ENCODE results near the gene TMEM92. TPM values are rescaled to one million over a fixed set of nuclear protein-coding genes. Genes with fewer than 3 reads are reported as not detected.

Gene TMEM92
- total and polyA plus RNA-seq, 2 experiments from 2014 or later = 17.3 to 30.0 TPM

DNA sequence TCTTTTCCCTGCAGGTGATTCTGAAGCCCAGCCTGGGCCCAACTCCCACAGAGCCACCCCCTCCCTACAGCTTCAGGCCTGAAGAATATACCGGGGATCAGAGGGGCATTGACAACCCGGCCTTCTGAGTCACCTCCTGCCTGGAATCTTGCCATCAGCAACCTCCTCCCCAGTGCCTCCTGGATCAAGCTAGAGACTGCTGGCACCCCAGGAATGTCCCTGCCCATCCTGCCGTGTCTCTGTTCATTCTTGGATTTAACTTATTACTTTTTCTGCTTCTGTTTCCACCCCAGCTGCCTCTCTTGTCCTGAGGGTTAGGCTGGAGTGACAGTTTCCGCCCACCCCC is 4.9 kb downstream of the TMEM92 start:
- no peak for DNase-seq (ENCODE audit: low read depth in 1 of 2, low spot score in 1 of 2)
- Histone ChIP-seq H3K4me3 (no peak overlapping the region), H3K27ac (no peak overlapping the region), H3K36me3 (no peaks in the 10 kb centered on the region), H3K4me1 (ENCODE audit: low read depth) (peaks cover 6% of the 10 kb centered on the region), H3K27me3 (no peaks in the 10 kb centered on the region), H3K9me3 (ENCODE audit: low read depth) (no peaks in the 10 kb centered on the region)
- no peak for TF ChIP-seq CTCF (IDR thresholded peaks at IDR 0.05; ENCODE audit: low read depth, low read length)

GRCh38 chr17:50279639-50280038 is 5.4 kb downstream of the TMEM92 start:
- no peak overlapping the region for H3K27ac ChIP-seq
- DNase-seq (ENCODE audit: low read depth in 1 of 2, low spot score in 1 of 2) = no peak
- no peaks in the 10 kb centered on the region for H3K27me3 ChIP-seq
- H3K4me3 ChIP-seq = no peak overlapping the region
- no peaks in the 10 kb centered on the region for H3K9me3 ChIP-seq (ENCODE audit: low read depth)
- peaks cover 3% of the 10 kb centered on the region for H3K4me1 ChIP-seq (ENCODE audit: low read depth)
- no peak for TF ChIP-seq CTCF (IDR thresholded peaks at IDR 0.05; ENCODE audit: low read depth, low read length)
- H3K36me3 ChIP-seq = no peaks in the 10 kb centered on the region

DNA sequence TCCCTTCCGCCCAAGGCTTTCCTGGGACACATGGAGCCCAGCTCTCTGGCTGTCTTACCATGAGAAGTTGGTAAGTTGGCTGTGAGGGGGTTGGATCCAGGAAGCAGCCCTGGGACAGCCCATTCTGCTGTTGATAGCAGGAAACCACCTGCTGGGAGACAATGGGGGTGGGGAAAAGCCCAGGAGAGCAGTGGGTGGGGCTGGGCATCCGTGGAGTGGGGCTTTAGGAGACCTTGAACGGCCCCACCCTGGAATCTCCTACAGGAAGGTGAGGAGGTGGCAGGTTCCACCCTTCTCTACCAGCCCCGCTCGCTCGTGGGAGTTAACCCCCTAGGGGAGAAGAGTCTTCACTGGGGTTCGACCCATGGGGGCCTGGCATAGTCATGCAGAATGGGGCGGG is 5.8 kb downstream of the TMEM92 start:
- Histone ChIP-seq H3K27ac (no peak overlapping the region), H3K9me3 (ENCODE audit: low read depth) (no peaks in the 10 kb centered on the region), H3K36me3 (no peaks in the 10 kb centered on the region), H3K4me1 (ENCODE audit: low read depth) (no peaks in the 10 kb centered on the region), H3K4me3 (no peak overlapping the region), H3K27me3 (no peaks in the 10 kb centered on the region)
- no peak for TF ChIP-seq CTCF (IDR thresholded peaks at IDR 0.05; ENCODE audit: low read depth, low read length)
- DNase-seq (ENCODE audit: low read depth in 1 of 2, low spot score in 1 of 2) = no peak

DNA sequence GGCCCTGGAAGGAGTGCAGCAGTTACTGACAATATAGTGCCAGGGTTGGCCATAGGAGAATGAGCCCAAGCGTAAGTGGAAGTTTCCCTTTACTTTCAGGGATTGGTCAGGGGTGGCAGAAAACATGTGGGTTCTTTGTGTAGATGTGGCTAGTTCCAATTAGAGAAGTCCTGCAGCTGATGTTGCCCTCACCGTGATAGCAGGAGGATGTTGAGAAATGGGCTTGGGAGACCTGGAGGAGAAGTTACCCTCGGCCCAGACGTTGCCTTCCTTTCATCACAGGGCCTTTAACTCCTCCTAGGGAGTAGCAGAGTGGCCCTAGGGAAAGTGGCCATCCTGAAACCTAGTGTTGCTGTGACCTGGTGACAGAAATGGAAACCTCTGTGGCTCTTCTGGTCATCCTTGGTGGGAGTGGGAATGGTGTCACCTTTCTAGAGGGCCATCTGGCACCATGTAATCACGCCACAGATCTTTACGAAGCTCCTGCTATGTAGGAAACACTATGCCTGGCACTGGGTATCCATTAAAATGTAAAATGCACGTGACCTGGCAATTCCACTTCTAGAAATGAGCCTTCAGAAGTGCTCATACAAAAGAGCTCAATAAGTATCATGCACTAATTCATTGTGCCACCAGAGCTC is 6.7 kb downstream of the TMEM92 start:
- Histone ChIP-seq H3K9me3 (ENCODE audit: low read depth) (no peaks in the 10 kb centered on the region), H3K27me3 (no peaks in the 10 kb centered on the region), H3K4me1 (ENCODE audit: low read depth) (no peaks in the 10 kb centered on the region), H3K27ac (no peak overlapping the region), H3K36me3 (no peaks in the 10 kb centered on the region), H3K4me3 (no peak overlapping the region)
- no peak for TF ChIP-seq CTCF (IDR thresholded peaks at IDR 0.05; ENCODE audit: low read depth, low read length)
- DNase-seq (ENCODE audit: low read depth in 1 of 2, low spot score in 1 of 2) = no peak

GRCh38 chr17:50281739-50282401 is 7.6 kb downstream of the TMEM92 start:
- H3K9me3 ChIP-seq (ENCODE audit: low read depth) = no peaks in the 10 kb centered on the region
- no peaks in the 10 kb centered on the region for H3K4me1 ChIP-seq (ENCODE audit: low read depth)
- no peak overlapping the region for H3K4me3 ChIP-seq
- no peak overlapping the region for H3K27ac ChIP-seq
- TF ChIP-seq CTCF (IDR thresholded peaks at IDR 0.05; ENCODE audit: low read depth, low read length) = no peak
- H3K27me3 ChIP-seq = no peaks in the 10 kb centered on the region
- no peaks in the 10 kb centered on the region for H3K36me3 ChIP-seq
- no peak for DNase-seq (ENCODE audit: low read depth in 1 of 2, low spot score in 1 of 2)

All from cardiac muscle cell (in vitro differentiated cells and primary cell).